H1 (cell line): Measurements from ENCODE around the gene NTN1. TPM values are rescaled to one million over a fixed set of nuclear protein-coding genes. Genes with fewer than 3 reads are reported as not detected.

Experiments used
- CTCF ChIA-PET: fragments of 300-600 bp; sonication (Branson Sonifier 250); formaldehyde crosslinking; loops from one replicate; lab custom pipeline; 2021; ENCODE audit not compliant: partially characterized antibody; lab: Charles Lee
- POLR2A ChIA-PET: fragments of 300-600 bp; sonication (Branson Sonifier 250); formaldehyde crosslinking; loops from one replicate; lab custom pipeline; 2021; ENCODE audit warnings: inconsistent platforms; ENCODE audit not compliant: partially characterized antibody; lab: Charles Lee
- DNase-seq, 2 experiments: peaks; one replicate each; pipeline versions ENCODE4 v3.0.0 to v3.0.0-alpha.2; 2010 to 2022; ENCODE audit warnings: low spot score in 2 of 2, low read depth in 1 of 2, mixed read lengths in 1 of 2
- FAIRE-seq: peaks from 2 replicates; lab custom pipeline; 2011; peaks lifted over from hg19 to GRCh38; lab: Jason Lieb, UNC
- H2AFZ ChIP-seq: 2 replicates; pipeline ENCODE4 v1.8.1; 2012; ENCODE audit warnings: low read length, inconsistent platforms
- H2AK5ac ChIP-seq: 2 replicates; pipeline ENCODE4 v1.6.1; 2013; ENCODE audit warnings: low read depth, low read length
- H2BK120ac ChIP-seq: replicated peaks from 2 replicates; pipeline ENCODE3; 2013; ENCODE audit warnings: low read depth, low read length, inconsistent platforms
- H2BK12ac ChIP-seq: 2 replicates; pipeline ENCODE4 v1.6.1; 2013; ENCODE audit warnings: low read depth, low read length
- H2BK15ac ChIP-seq: 2 replicates; pipeline ENCODE4 v1.6.1; 2013; ENCODE audit warnings: low read length
- H2BK20ac ChIP-seq: 2 replicates; pipeline ENCODE4 v1.6.1; 2013; ENCODE audit warnings: low read length
- H2BK5ac ChIP-seq: 2 replicates; pipeline ENCODE4 v1.6.1; 2013; ENCODE audit warnings: low read depth, low read length
- H3K14ac ChIP-seq: 2 replicates; pipeline ENCODE4 v1.6.1; 2013; ENCODE audit warnings: inconsistent platforms; ENCODE audit not compliant: insufficient read length
- H3K18ac ChIP-seq: 2 replicates; pipeline ENCODE4 v1.6.1; 2013; ENCODE audit warnings: low read length; ENCODE audit errors: extremely low read depth
- H3K23ac ChIP-seq: 2 replicates; pipeline ENCODE4 v1.6.1; 2013; ENCODE audit warnings: inconsistent platforms; ENCODE audit not compliant: insufficient read length
- H3K23me2 ChIP-seq: 2 replicates; pipeline ENCODE4 v1.6.1; 2013; ENCODE audit warnings: low read depth, low read length
- H3K27ac ChIP-seq: 2 replicates; pipeline ENCODE4 v1.6.1; 2011; ENCODE audit warnings: low read depth, low read length, inconsistent platforms
- H3K27me3 ChIP-seq, 4 experiments: replicated peaks in 1 of 4; 1 replicate in 1 of 4; 2 replicates in 3 of 4; pipeline versions ENCODE4 v1.6.1 to v1.8.1; 2011 to 2013; ENCODE audit warnings: low read length in 3 of 4, mild to moderate bottlenecking in 3 of 4, inconsistent platforms in 2 of 4, mixed read lengths in 2 of 4, moderate library complexity in 1 of 4; ENCODE audit not compliant: control insufficient read depth in 3 of 4, insufficient read depth in 3 of 4; ENCODE audit errors: extremely low read depth in 1 of 4
- H3K36me3 ChIP-seq, 4 experiments: 2 replicates each; pipeline versions ENCODE4 v1.6.1 to v1.8.1; 2011 to 2013; ENCODE audit warnings: mild to moderate bottlenecking in 4 of 4, low read length in 3 of 4, moderate library complexity in 2 of 4, control low read depth in 1 of 4, inconsistent platforms in 1 of 4; ENCODE audit not compliant: insufficient read depth in 4 of 4, control insufficient read depth in 2 of 4
- H3K4ac ChIP-seq: replicated peaks from 2 replicates; pipeline ENCODE3; 2013; ENCODE audit warnings: low read length, low read depth, mixed read lengths, inconsistent platforms; ENCODE audit not compliant: insufficient read length
- H3K4me1 ChIP-seq, 4 experiments: replicated peaks in 1 of 4; 1 replicate in 1 of 4; 2 replicates in 3 of 4; pipeline versions ENCODE4 v1.6.1 to v1.8.1; 2011 to 2013; ENCODE audit warnings: low read length in 3 of 4, inconsistent platforms in 2 of 4, mixed read lengths in 1 of 4; ENCODE audit not compliant: insufficient read depth in 4 of 4, control insufficient read depth in 3 of 4
- H3K4me2 ChIP-seq, 2 experiments: 2 replicates each; pipeline versions ENCODE4 v1.6.1 to v1.8.1; 2011 to 2013; ENCODE audit warnings: low read depth in 2 of 2, low read length in 2 of 2, control low read depth in 1 of 2, inconsistent platforms in 1 of 2, mild to moderate bottlenecking in 1 of 2; ENCODE audit not compliant: insufficient read depth in 1 of 2
- H3K4me3 ChIP-seq, 4 experiments: fragments of 200-600, 300-600 bp in 1 of 4; sonication (generic), shearing (Covaris generic), sonication (Bioruptor Twin) in 1 of 4; 2 replicates each; pipeline versions ENCODE4 v1.5.1 to v1.8.1; 2011 to 2016; ENCODE audit warnings: low read length in 4 of 4, low read depth in 3 of 4, control low read depth in 2 of 4, inconsistent platforms in 2 of 4, mild to moderate bottlenecking in 2 of 4, mixed read lengths in 1 of 4, moderate library complexity in 1 of 4; ENCODE audit not compliant: insufficient read depth in 2 of 4; ENCODE audit errors: extremely low read depth in 1 of 4
- H3K56ac ChIP-seq: replicated peaks from 2 replicates; pipeline ENCODE3; 2013; ENCODE audit warnings: low read depth, mild to moderate bottlenecking, mixed read lengths, low read length, inconsistent platforms; ENCODE audit not compliant: insufficient read length
- H3K79me1 ChIP-seq: 2 replicates; pipeline ENCODE4 v1.6.1; 2013; ENCODE audit warnings: low read depth, low read length, control low read depth
- H3K79me2 ChIP-seq, 2 experiments: 2 replicates each; pipeline versions ENCODE4 v1.6.1 to v1.8.1; 2012 to 2013; ENCODE audit warnings: low read length in 2 of 2, mild to moderate bottlenecking in 2 of 2, inconsistent platforms in 1 of 2; ENCODE audit not compliant: insufficient read depth in 2 of 2, control insufficient read depth in 1 of 2
- H3K9ac ChIP-seq, 4 experiments: replicated peaks in 1 of 4; 1 replicate in 1 of 4; 2 replicates in 3 of 4; pipeline versions ENCODE4 v1.6.1 to v1.8.1; 2011 to 2013; ENCODE audit warnings: low read depth in 3 of 4, low read length in 3 of 4, control low read depth in 2 of 4, mild to moderate bottlenecking in 2 of 4, moderate library complexity in 2 of 4, inconsistent platforms in 1 of 4; ENCODE audit errors: extremely low read depth in 1 of 4
- H3K9me3 ChIP-seq, 2 experiments: 2 replicates each; pipeline versions ENCODE4 v1.6.1 to v1.8.1; 2012 to 2013; ENCODE audit warnings: mild to moderate bottlenecking in 2 of 2, moderate library complexity in 2 of 2, control low read depth in 1 of 2, inconsistent platforms in 1 of 2, low read depth in 1 of 2, low read length in 1 of 2, mixed read lengths in 1 of 2; ENCODE audit not compliant: insufficient read depth in 2 of 2
- H4K20me1 ChIP-seq, 2 experiments: replicated peaks in 1 of 2; 2 replicates each; pipeline versions ENCODE3 to v1.8.1; 2011 to 2013; ENCODE audit warnings: inconsistent platforms in 2 of 2, low read length in 2 of 2, mild to moderate bottlenecking in 1 of 2; ENCODE audit not compliant: insufficient read depth in 2 of 2, control insufficient read depth in 1 of 2
- H4K5ac ChIP-seq: 2 replicates; pipeline ENCODE4 v1.6.1; 2013; ENCODE audit warnings: low read length, low read depth, mixed read lengths, inconsistent platforms; ENCODE audit not compliant: insufficient read length
- H4K8ac ChIP-seq: 2 replicates; pipeline ENCODE4 v1.8.0; 2013; ENCODE audit warnings: mild to moderate bottlenecking, moderate library complexity, low read length, inconsistent platforms; ENCODE audit not compliant: insufficient read depth; ENCODE audit errors: extremely low read depth
- H4K91ac ChIP-seq: replicated peaks from 2 replicates; pipeline ENCODE3; 2013; ENCODE audit warnings: low read length, mixed read lengths, inconsistent platforms; ENCODE audit not compliant: insufficient read length
- GTF2F1 ChIP-seq: IDR thresholded peaks from 2 replicates; pipeline ENCODE4 v1.6.1; 2012; ENCODE audit warnings: low read depth, low read length, improper control_type of control experiment, borderline replicate concordance
- KDM1A ChIP-seq: fragments of 200-600, 300-600 bp; sonication (generic); IDR thresholded peaks from 2 replicates; pipeline ENCODE4 v1.7.1; 2016; ENCODE audit warnings: mild to moderate bottlenecking, low read length, borderline replicate concordance
- RNF2 ChIP-seq: fragments of 200-900, 300-1000 bp; sonication (generic); IDR thresholded peaks from 2 replicates; pipeline ENCODE4 v1.7.1; 2016; ENCODE audit warnings: borderline replicate concordance, low read depth, mild to moderate bottlenecking, antibody characterized with exemption, low read length; ENCODE audit not compliant: poor library complexity, severe bottlenecking; ENCODE audit errors: missing control alignments
- SUZ12 ChIP-seq: fragments of 200-600 bp; sonication (generic); IDR thresholded peaks from 2 replicates; pipeline ENCODE4 v1.6.1; 2012; ENCODE audit warnings: mild to moderate bottlenecking, inconsistent platforms, low read length, moderate library complexity, mixed read lengths
- WGBS, 2 experiments: shearing (Covaris generic) in 1 of 2; methylation state at CpG; one replicate each; pipeline versions ENCODE4 v1.1.6 to v1.1.7; 2013 to 2015; ENCODE audit warnings: low lambda C conversion rate in 2 of 2, mixed read lengths in 2 of 2, inconsistent platforms in 1 of 2, low coverage in 1 of 2, missing lambda C conversion rate in 1 of 2; ENCODE audit not compliant: insufficient replicate concordance in 2 of 2, insufficient coverage in 1 of 2, insufficient read length in 1 of 2; ENCODE audit errors: extremely low coverage in 1 of 2, missing lambda C conversion rate in 1 of 2; 5-methylcytosine and 5-hydroxymethylcytosine counted together
- polyA plus RNA-seq, 7 experiments: library from polyadenylated mRNA; depleted of rRNA in 3 of 7; stranded (reverse) in 5 of 7; unstranded in 2 of 7; fragments of >200 nt in 5 of 7; fragments of 200-250 nt in 2 of 7; gene quantifications; 1 replicate in 5 of 7; 2 replicates in 1 of 7; 4 replicates in 1 of 7; pipeline versions ENCODE4 v1.2.1 to v1.2.3, GENCODE V29; 2011 to 2013; ENCODE audit warnings: missing spikeins in 2 of 7, mixed read lengths in 2 of 7
- total RNA-seq: library from RNA; stranded (reverse); fragmentation: NEBNext Ultra II Directional; extraction: Animal tissue kit (Norgen Biotek cat#: 25700); gene quantifications from 2 replicates; pipeline ENCODE4 v1.2.1, GENCODE V29; 2021

The NTN1 gene
- total and polyA plus RNA-seq, 2 of the 8 experiments (the other 6 are each of a cell fraction or from before 2014, with no cell fraction given), result 2.0 to 2.3 TPM

GRCh38 chr17:9020096-9020823, 1.1 kb upstream of the NTN1 start:
- H4K20me1 ChIP-seq, result peaks cover 2 to 9% of the 10 kb centered on the region in 2 experiments
- peak overlapping the region; percentile 78; the same call in 1 of the 2 replicates for H2BK12ac ChIP-seq
- H3K4me1 ChIP-seq, result peaks cover 9 to 29% (median 16%) of the 10 kb centered on the region in 4 experiments
- FAIRE-seq (no peak), DNase-seq (no peak)
- no peak overlapping the region for H2AK5ac ChIP-seq
- peaks cover 0 to 16% (median 0%) of the 10 kb centered on the region in 4 experiments; a peak in 1 of 8 replicates for H3K36me3 ChIP-seq
- no peak overlapping the region for H2AFZ ChIP-seq
- H3K4me2 ChIP-seq, result peak overlapping the region; percentile 69 to 78
- H3K79me2 ChIP-seq, result no peaks in the 10 kb centered on the region
- peak overlapping the region; percentile 84 for H2BK15ac ChIP-seq
- H3K14ac ChIP-seq, result no peak overlapping the region
- no peak overlapping the region for H3K4ac ChIP-seq
- no peak overlapping the region for H3K9ac ChIP-seq
- H3K23ac ChIP-seq, result no peak overlapping the region
- H2BK20ac ChIP-seq, result no peak overlapping the region
- no peak overlapping the region for H3K27ac ChIP-seq
- no peak overlapping the region for H2BK5ac ChIP-seq
- H4K8ac ChIP-seq, result no peak overlapping the region
- H4K91ac ChIP-seq, result peak overlapping the region; percentile 47
- peak overlapping the region; percentile 40 to 66 (median 48); a peak in 7 of 8 replicates for H3K4me3 ChIP-seq
- no peaks in the 10 kb centered on the region for H3K79me1 ChIP-seq
- H3K56ac ChIP-seq, result no peak overlapping the region
- H3K23me2 ChIP-seq, result peaks cover 18% of the 10 kb centered on the region; the same call in 1 of the 2 replicates
- ChIA-PET POLR2A (interaction anchor here (0.7 to 1.2 kb wide), 2 partner anchors 25 to 1300 kb away, joined by 3 read pairs; no protein-coding TSS in a partner anchor), CTCF (interaction anchor here (0.8 to 4.5 kb wide), 5 partner anchors 16 to 236 kb away, joined by 3 to 38 read pairs (median 5); no protein-coding TSS in a partner anchor)
- peaks cover 46 to 87% (median 71%) of the 10 kb centered on the region in 4 experiments for H3K27me3 ChIP-seq
- TF ChIP-seq SUZ12 (peak; percentile 75; the same call in 1 of the 2 replicates), KDM1A (peak; percentile 73; the same call in 1 of the 2 replicates), GTF2F1 (no peak), RNF2 (peak; percentile 64)
- TF ChIP-seq, all 59 proteins: peak for 3
- H3K9me3 ChIP-seq, result no peaks in the 10 kb centered on the region
- peak overlapping the region; percentile 21 for H4K5ac ChIP-seq
- H2BK120ac ChIP-seq, result no peak overlapping the region
- H3K18ac ChIP-seq, result peak overlapping the region; percentile 39; the same call in 1 of the 2 replicates
- 51% methylated on average over 20 of the region's 20 CpGs; no CpG with 5 or more reads in 1 of the 2 experiments for WGBS, 2 experiments
